Stimulated activated CD8-positive, alpha-beta memory T cell treated with anti-CD3 and anti-CD28 coated beads, Interleukin-7, amount 100 ng/mL, for 4 hours (primary cell): Measurements from ENCODE around the gene NCAPD2.

ENCODE experiments used
- DNase-seq, 2 donors: peaks; one replicate each; pipeline ENCODE4 v3.0.0-alpha.2; 2020; ENCODE audit warnings: low read depth in 2 of 2

NCAPD2 gene

GRCh38 chr12:6493497-6494257, at the start of gene NCAPD2:
NCAPD2 (plus strand) TSS chr12:6494102; CDS start chr12:6495099, 997 bp downstream.
- peak; percentile 92 for DNase-seq

GRCh38 chr12:6444704-6445688, 48.9 kb upstream of the NCAPD2 start, which contains the start of gene CD27:
CD27 (plus strand) TSS chr12:6444955; CDS start chr12:6445096, 141 bp downstream.
- no peak for DNase-seq

- no peak for DNase-seq
Observed at GRCh38 chr12:6450091-6450868, 43.6 kb upstream of the NCAPD2 start.

GRCh38 chr12:6450869-6451347, 43.0 kb upstream of the NCAPD2 start:
- no peak for DNase-seq

- peak; percentile 69 to 73 for DNase-seq
Observed at GRCh38 chr12:6451348-6452244, 42.3 kb upstream of the NCAPD2 start, which contains the start of gene TAPBPL. TAPBPL (plus strand) TSS chr12:6452042; CDS start chr12:6452249, 207 bp downstream.

- DNase-seq = no peak
Observed at GRCh38 chr12:6452245-6452943, 41.5 kb upstream of the NCAPD2 start.

- DNase-seq = no peak
Observed at GRCh38 chr12:6452944-6453630, 40.8 kb upstream of the NCAPD2 start.

GRCh38 chr12:6457220-6457945, 36.5 kb upstream of the NCAPD2 start:
- DNase-seq = no peak

GRCh38 chr12:6458281-6459003, 35.5 kb upstream of the NCAPD2 start:
- no peak for DNase-seq

GRCh38 chr12:6459004-6459337, 34.9 kb upstream of the NCAPD2 start:
- no peak for DNase-seq

- no peak for DNase-seq
Observed at GRCh38 chr12:6460751-6461371, 33.0 kb upstream of the NCAPD2 start.

GRCh38 chr12:6461401-6462233, 32.3 kb upstream of the NCAPD2 start:
- peak; percentile 74 for DNase-seq

- no peak for DNase-seq
Observed at GRCh38 chr12:6462234-6462995, 31.5 kb upstream of the NCAPD2 start.

- no peak for DNase-seq
Observed at GRCh38 chr12:6463216-6463615, 30.7 kb upstream of the NCAPD2 start.

- no peak for DNase-seq
Observed at GRCh38 chr12:6463858-6464257, 30.0 kb upstream of the NCAPD2 start.

- no peak for DNase-seq
Observed at GRCh38 chr12:6464531-6464930, 29.4 kb upstream of the NCAPD2 start.
